HK-2 (cell line): ENCODE measurements around the gene TMEM87A.
"Not testable (repeated sequence)": the region's sequence is repeated elsewhere in the genome, so short reads cannot be mapped to it uniquely, and the experiment has no call there.

Experiments
- DNase-seq: peaks from one replicate; pipeline ENCODE4 v3.0.0-alpha.2; 2018; ENCODE audit not compliant: unreplicated experiment

TMEM87A gene

GRCh38 chr15:42270996-42271395 is 2.2 kb downstream of the TMEM87A start:
- no peak for DNase-seq

GRCh38 chr15:42270551-42270950 is 2.7 kb downstream of the TMEM87A start:
- DNase-seq, result no peak

- DNase-seq, result no peak
Observed at GRCh38 chr15:42267286-42267685, 5.9 kb downstream of the TMEM87A start.

GRCh38 chr15:42264795-42265194 is 8.4 kb downstream of the TMEM87A start:
- DNase-seq, result no peak

- no peak for DNase-seq
Observed at GRCh38 chr15:42253300-42253699, 19.9 kb downstream of the TMEM87A start.

- no peak for DNase-seq
Observed at GRCh38 chr15:42240823-42241222, 32.4 kb downstream of the TMEM87A start.

- DNase-seq, result no peak
Observed at GRCh38 chr15:42239528-42240182, 33.6 kb downstream of the TMEM87A start.

- no peak for DNase-seq
Observed at GRCh38 chr15:42233107-42233506, 40.1 kb downstream of the TMEM87A start.

- DNase-seq, result no peak
Observed at GRCh38 chr15:42232606-42233005, 40.6 kb downstream of the TMEM87A start.

GRCh38 chr15:42231088-42231487 is 42.1 kb downstream of the TMEM87A start:
- no peak for DNase-seq

- DNase-seq, result not testable (repeated sequence)
Observed at GRCh38 chr15:42228981-42229380, 44.3 kb downstream of the TMEM87A start.

- DNase-seq, result no peak
Observed at GRCh38 chr15:42228036-42228435, 45.2 kb downstream of the TMEM87A start.

- DNase-seq, result no peak
Observed at GRCh38 chr15:42226648-42227047, 46.6 kb downstream of the TMEM87A start.

- DNase-seq, result no peak
Observed at GRCh38 chr15:42220216-42220615, 53.0 kb downstream of the TMEM87A start.

GRCh38 chr15:42218953-42219592 is 54.2 kb downstream of the TMEM87A start:
- DNase-seq, result no peak

GRCh38 chr15:42217568-42217967 is 55.7 kb downstream of the TMEM87A start:
- no peak for DNase-seq

- DNase-seq, result no peak
Observed at GRCh38 chr15:42215913-42216829, 57.1 kb downstream of the TMEM87A start.

GRCh38 chr15:42214600-42214999 is 58.6 kb downstream of the TMEM87A start:
- DNase-seq, result no peak

- no peak for DNase-seq
Observed at GRCh38 chr15:42213511-42213910, 59.7 kb downstream of the TMEM87A start.

GRCh38 chr15:42210696-42211095 is 62.5 kb downstream of the TMEM87A start:
- no peak for DNase-seq

- peak; percentile 67 for DNase-seq
Observed at GRCh38 chr15:42207674-42208579, 65.3 kb downstream of the TMEM87A start, which contains the start of gene VPS39. TSS of gene VPS39 (minus strand) at chr15:42208304. CDS start at chr15:42208153, 151 bp downstream.
